ENCODE data around the gene MVB12B.

Gene MVB12B

DNA sequence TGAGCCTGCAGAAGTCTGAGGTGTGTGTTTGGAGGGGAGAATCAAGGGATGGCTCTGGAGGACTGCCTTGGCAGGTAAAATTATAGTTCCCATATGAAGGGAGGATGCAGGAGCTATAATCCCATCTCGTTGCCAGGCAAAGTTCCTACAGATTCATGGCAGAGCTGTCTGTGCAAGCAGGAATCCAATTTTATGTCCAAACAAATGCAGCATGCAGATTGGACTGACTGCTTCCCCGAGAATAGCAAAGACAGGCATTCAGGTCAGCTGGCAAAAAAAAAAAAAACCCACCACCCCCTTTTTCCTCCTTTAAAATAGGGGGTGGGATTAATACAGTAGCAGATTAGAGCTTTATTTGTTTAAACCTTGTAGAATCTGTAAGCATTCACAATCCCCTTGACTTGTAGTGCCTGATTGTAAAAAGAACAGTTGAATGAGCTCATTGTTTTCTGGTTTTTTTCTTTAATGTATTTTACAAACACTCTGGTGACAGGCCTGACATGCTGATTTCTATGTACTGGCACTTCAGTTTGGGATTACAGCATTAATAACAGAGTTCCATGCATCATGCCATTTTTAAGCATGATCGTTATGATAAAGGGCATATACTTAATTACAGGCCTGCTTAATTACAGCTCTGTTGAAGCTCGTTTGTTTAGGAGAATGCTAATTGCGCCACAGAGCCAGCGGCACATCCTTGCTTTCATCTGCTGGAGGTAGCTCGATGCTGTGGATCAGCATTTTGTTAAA lies 145.7 kb downstream of the MVB12B start:
- peaks cover 25% of the 10 kb centered on the region for H3K4me1 ChIP-seq (ENCODE audit: low read length)
- H3K27ac ChIP-seq (ENCODE audit: low read length), result no peak overlapping the region
- H3K4me3 ChIP-seq (ENCODE audit: low read length), result no peak overlapping the region
- no peak overlapping the region for H3K9ac ChIP-seq (ENCODE audit: low read length)
- H4K20me1 ChIP-seq (ENCODE audit: insufficient read depth, low read length), result peaks cover 68% of the 10 kb centered on the region
- no peaks in the 10 kb centered on the region for H3K79me2 ChIP-seq (ENCODE audit: low read length)
- no peak overlapping the region for H3K4me2 ChIP-seq (ENCODE audit: low read length)
- no peak overlapping the region for H2AFZ ChIP-seq (ENCODE audit: low read depth, low read length)
- TF ChIP-seq, protein P1, sequence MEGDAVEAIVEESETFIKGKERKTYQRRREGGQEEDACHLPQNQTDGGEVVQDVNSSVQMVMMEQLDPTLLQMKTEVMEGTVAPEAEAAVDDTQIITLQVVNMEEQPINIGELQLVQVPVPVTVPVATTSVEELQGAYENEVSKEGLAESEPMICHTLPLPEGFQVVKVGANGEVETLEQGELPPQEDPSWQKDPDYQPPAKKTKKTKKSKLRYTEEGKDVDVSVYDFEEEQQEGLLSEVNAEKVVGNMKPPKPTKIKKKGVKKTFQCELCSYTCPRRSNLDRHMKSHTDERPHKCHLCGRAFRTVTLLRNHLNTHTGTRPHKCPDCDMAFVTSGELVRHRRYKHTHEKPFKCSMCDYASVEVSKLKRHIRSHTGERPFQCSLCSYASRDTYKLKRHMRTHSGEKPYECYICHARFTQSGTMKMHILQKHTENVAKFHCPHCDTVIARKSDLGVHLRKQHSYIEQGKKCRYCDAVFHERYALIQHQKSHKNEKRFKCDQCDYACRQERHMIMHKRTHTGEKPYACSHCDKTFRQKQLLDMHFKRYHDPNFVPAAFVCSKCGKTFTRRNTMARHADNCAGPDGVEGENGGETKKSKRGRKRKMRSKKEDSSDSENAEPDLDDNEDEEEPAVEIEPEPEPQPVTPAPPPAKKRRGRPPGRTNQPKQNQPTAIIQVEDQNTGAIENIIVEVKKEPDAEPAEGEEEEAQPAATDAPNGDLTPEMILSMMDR (IDR thresholded peaks at IDR 0.05; ENCODE audit: low read depth, low read length), result no peak
- no peak for TF ChIP-seq EZH2phosphoT487 (IDR thresholded peaks at IDR 0.05; ENCODE audit: low read depth)
- peaks cover 4% of the 10 kb centered on the region; the same call in 1 of the 2 replicates for H3K9me3 ChIP-seq (ENCODE audit: insufficient read depth, low read length)
- no peaks in the 10 kb centered on the region for H3K36me3 ChIP-seq (replicated peaks; ENCODE audit: low read depth, low read length)
- H3K27me3 ChIP-seq (ENCODE audit: low read depth, low read length), result peaks cover 89% of the 10 kb centered on the region

GRCh38 chr9:126472948-126473298 lies 146.3 kb downstream of the MVB12B start:
- no peak overlapping the region for H3K9ac ChIP-seq (ENCODE audit: low read length)
- peaks cover 4% of the 10 kb centered on the region; the same call in 1 of the 2 replicates for H3K9me3 ChIP-seq (ENCODE audit: insufficient read depth, low read length)
- peaks cover 25% of the 10 kb centered on the region for H3K4me1 ChIP-seq (ENCODE audit: low read length)
- H3K79me2 ChIP-seq (ENCODE audit: low read length), result no peaks in the 10 kb centered on the region
- TF ChIP-seq, protein P1 (IDR thresholded peaks at IDR 0.05; ENCODE audit: low read depth, low read length), result no peak
- TF ChIP-seq EZH2phosphoT487 (IDR thresholded peaks at IDR 0.05; ENCODE audit: low read depth), result no peak
- no peak overlapping the region for H3K27ac ChIP-seq (ENCODE audit: low read length)
- H3K4me3 ChIP-seq (ENCODE audit: low read length), result no peak overlapping the region
- H4K20me1 ChIP-seq (ENCODE audit: insufficient read depth, low read length), result peaks cover 64% of the 10 kb centered on the region
- H3K4me2 ChIP-seq (ENCODE audit: low read length), result no peak overlapping the region
- H3K36me3 ChIP-seq (replicated peaks; ENCODE audit: low read depth, low read length), result no peaks in the 10 kb centered on the region
- no peak overlapping the region for H2AFZ ChIP-seq (ENCODE audit: low read depth, low read length)
- peaks cover 88% of the 10 kb centered on the region for H3K27me3 ChIP-seq (ENCODE audit: low read depth, low read length)

DNA sequence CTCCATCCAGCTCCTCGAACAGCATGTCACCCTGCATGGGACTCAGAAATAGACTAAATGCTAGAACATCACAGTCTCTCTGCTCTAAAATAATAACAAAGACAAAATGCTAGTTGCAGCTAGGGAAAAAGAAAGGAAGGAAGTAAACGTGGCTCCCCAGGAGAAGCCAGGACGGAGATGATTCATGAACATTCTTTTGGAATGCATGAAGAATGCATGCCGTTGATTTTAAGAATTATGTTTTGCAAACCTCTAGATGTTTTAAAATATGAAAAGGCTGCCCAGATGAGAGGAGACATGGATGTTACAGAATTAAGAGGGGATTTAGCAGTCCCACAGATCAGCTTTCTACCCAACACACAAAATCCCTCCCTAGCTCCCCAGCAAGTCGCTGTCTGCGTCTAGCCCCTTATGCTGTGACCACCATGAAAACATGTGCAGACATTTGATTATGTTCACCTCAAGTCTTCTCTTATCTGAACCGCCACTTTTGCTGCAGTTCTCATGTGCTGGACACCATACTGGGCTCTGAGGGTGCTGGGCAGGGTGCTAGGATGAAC lies 147.7 kb downstream of the MVB12B start:
- H3K4me3 ChIP-seq (ENCODE audit: low read length), result no peak overlapping the region
- H3K79me2 ChIP-seq (ENCODE audit: low read length), result no peaks in the 10 kb centered on the region
- no peak overlapping the region for H2AFZ ChIP-seq (ENCODE audit: low read depth, low read length)
- H3K9me3 ChIP-seq (ENCODE audit: insufficient read depth, low read length), result peaks cover 4% of the 10 kb centered on the region; the same call in 1 of the 2 replicates
- H3K27me3 ChIP-seq (ENCODE audit: low read depth, low read length), result peaks cover 86% of the 10 kb centered on the region
- no peak overlapping the region for H3K9ac ChIP-seq (ENCODE audit: low read length)
- TF ChIP-seq, protein P1 (IDR thresholded peaks at IDR 0.05; ENCODE audit: low read depth, low read length), result no peak
- peaks cover 25% of the 10 kb centered on the region for H3K4me1 ChIP-seq (ENCODE audit: low read length)
- H3K4me2 ChIP-seq (ENCODE audit: low read length), result no peak overlapping the region
- no peak overlapping the region for H3K27ac ChIP-seq (ENCODE audit: low read length)
- H4K20me1 ChIP-seq (ENCODE audit: insufficient read depth, low read length), result peaks cover 56% of the 10 kb centered on the region
- H3K36me3 ChIP-seq (replicated peaks; ENCODE audit: low read depth, low read length), result no peaks in the 10 kb centered on the region

DNA sequence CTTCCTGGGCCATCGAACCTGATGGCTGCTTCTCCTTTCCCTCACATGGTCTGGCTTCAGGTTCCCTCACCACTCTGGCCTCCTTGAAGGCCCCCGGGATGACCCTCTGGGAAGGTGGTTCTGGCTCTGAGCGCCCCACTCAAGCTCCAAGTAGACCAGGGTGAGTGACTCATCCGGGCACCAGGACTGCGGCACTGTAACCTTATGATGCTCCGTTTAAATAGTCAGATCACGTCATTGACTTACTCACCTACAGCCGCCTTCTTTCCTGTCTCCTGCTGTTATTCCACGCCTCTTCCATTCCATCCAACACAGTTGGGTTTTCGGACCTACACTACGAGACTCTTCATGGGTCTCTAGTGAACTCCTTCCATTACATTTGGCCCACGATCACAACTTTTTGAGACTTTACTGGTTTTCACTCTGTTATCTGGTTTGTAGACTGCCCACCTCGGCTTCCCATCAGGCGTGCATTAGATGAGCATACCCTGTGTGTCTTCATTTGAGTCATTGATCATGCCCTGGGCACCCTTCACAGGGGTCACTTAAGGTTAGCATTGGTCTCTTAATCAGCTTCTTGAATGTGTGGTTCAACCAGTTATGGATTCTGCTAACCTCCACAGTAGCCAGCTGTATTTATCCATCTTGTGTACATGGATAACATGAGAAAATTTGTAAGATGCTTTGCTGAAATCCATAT lies 148.3 kb downstream of the MVB12B start:
- Histone ChIP-seq H3K9me3 (ENCODE audit: insufficient read depth, low read length) (peaks cover 4% of the 10 kb centered on the region; the same call in 1 of the 2 replicates), H3K4me3 (ENCODE audit: low read length) (no peak overlapping the region), H2AFZ (ENCODE audit: low read depth, low read length) (no peak overlapping the region), H3K36me3 (replicated peaks; ENCODE audit: low read depth, low read length) (no peaks in the 10 kb centered on the region), H3K4me2 (ENCODE audit: low read length) (no peak overlapping the region), H3K9ac (ENCODE audit: low read length) (no peak overlapping the region), H3K27me3 (ENCODE audit: low read depth, low read length) (peaks cover 85% of the 10 kb centered on the region), H3K79me2 (ENCODE audit: low read length) (no peaks in the 10 kb centered on the region), H3K4me1 (ENCODE audit: low read length) (peaks cover 20% of the 10 kb centered on the region), H3K27ac (ENCODE audit: low read length) (no peak overlapping the region), H4K20me1 (ENCODE audit: insufficient read depth, low read length) (peaks cover 50% of the 10 kb centered on the region)
- no peak for TF ChIP-seq EZH2phosphoT487 (IDR thresholded peaks at IDR 0.05; ENCODE audit: low read depth)
- TF ChIP-seq, protein P1 (IDR thresholded peaks at IDR 0.05; ENCODE audit: low read depth, low read length), result no peak

Data from OCI-LY3 (cell line).